Lower leg skin (tissue), 3 donors: Measurements from ENCODE around the gene PDCD1.
"Not testable (repeated sequence)": the region's sequence is repeated elsewhere in the genome, so short reads cannot be mapped to it uniquely, and the experiment has no call there.

Experiments
- POLR2A ChIP-seq, 2 donors: fragments of 450-650 bp; IDR thresholded peaks; one replicate each; pipeline ENCODE4 v1.6.1; 2016 to 2017; ENCODE audit warnings: antibody characterized with exemption in 2 of 2, mild to moderate bottlenecking in 1 of 2, moderate library complexity in 1 of 2
- TF ChIP-seq, protein P1 (sequence below), 3 donors: fragments of 450-650 bp; IDR thresholded peaks; one replicate each; pipeline ENCODE4 v1.5.1; 2016; ENCODE audit warnings: antibody characterized with exemption in 3 of 3, mild to moderate bottlenecking in 3 of 3, moderate library complexity in 2 of 3

GRCh38 chr2:241806217-241806616 lies 52.5 kb downstream of the PDCD1 start:
- TF ChIP-seq POLR2A (IDR thresholded peaks at IDR 0.05): not testable (repeated sequence)
- TF ChIP-seq, protein P1, sequence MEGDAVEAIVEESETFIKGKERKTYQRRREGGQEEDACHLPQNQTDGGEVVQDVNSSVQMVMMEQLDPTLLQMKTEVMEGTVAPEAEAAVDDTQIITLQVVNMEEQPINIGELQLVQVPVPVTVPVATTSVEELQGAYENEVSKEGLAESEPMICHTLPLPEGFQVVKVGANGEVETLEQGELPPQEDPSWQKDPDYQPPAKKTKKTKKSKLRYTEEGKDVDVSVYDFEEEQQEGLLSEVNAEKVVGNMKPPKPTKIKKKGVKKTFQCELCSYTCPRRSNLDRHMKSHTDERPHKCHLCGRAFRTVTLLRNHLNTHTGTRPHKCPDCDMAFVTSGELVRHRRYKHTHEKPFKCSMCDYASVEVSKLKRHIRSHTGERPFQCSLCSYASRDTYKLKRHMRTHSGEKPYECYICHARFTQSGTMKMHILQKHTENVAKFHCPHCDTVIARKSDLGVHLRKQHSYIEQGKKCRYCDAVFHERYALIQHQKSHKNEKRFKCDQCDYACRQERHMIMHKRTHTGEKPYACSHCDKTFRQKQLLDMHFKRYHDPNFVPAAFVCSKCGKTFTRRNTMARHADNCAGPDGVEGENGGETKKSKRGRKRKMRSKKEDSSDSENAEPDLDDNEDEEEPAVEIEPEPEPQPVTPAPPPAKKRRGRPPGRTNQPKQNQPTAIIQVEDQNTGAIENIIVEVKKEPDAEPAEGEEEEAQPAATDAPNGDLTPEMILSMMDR (IDR thresholded peaks at IDR 0.05): not testable (repeated sequence)
